ENCODE data around the gene LBR.

GRCh38 chr1:225451340-225451739 is 23.5 kb upstream of the LBR start:
- TF ChIP-seq HDGF (IDR thresholded peaks at IDR 0.05; ENCODE audit: borderline replicate concordance) = no peak
- no peak for TF ChIP-seq SUZ12 (IDR thresholded peaks at IDR 0.05)
- TF ChIP-seq FOXA1 (IDR thresholded peaks at IDR 0.05) = no peak
- no peak for TF ChIP-seq BHLHE40 (IDR thresholded peaks at IDR 0.05; ENCODE audit: borderline replicate concordance)
- no peak for TF ChIP-seq ELF4 (IDR thresholded peaks at IDR 0.05)
- no peak for TF ChIP-seq LEF1 (IDR thresholded peaks at IDR 0.05; ENCODE audit: borderline replicate concordance)
- no peak for TF ChIP-seq ZNF384 (IDR thresholded peaks at IDR 0.05)
- TF ChIP-seq FOXK2 (IDR thresholded peaks at IDR 0.05) = no peak

Measured in HEK293T (cell line).